ENCODE data around the gene BATF.

GRCh38 chr14:75543786-75544185, 21.5 kb downstream of the BATF start:
- TF ChIP-seq ZNF311 (tag by site-specific recombination; IDR thresholded peaks at IDR 0.05; ENCODE audit: borderline replicate concordance) (no peak), ZNF76 (tag by site-specific recombination; IDR thresholded peaks at IDR 0.05; ENCODE audit: borderline replicate concordance, low read depth) (no peak), MZF1 (tag by site-specific recombination; IDR thresholded peaks at IDR 0.05; ENCODE audit: borderline replicate concordance) (no peak)
